T-helper 2 cell treated with Interferon-gamma antibody and Interleukin-4, amounts not matched to agents 5 μg/mL and 100 μg/mL, for 36 hours (primary cell): ENCODE measurements around the gene DCUN1D3.
"Not testable (repeated sequence)": the region's sequence is repeated elsewhere in the genome, so short reads cannot be mapped to it uniquely, and the experiment has no call there.

Experiments
- DNase-seq: peaks from one replicate; pipeline ENCODE4 v3.0.0; 2021; ENCODE audit warnings: low spot score
- H3K27ac Mint-ChIP-seq: one replicate; pipeline ENCODE4 v1.8.0; 2021; ENCODE audit warnings: mild to moderate bottlenecking, mixed read lengths
- H3K27me3 Mint-ChIP-seq: one replicate; pipeline ENCODE4 v1.8.0; 2021; ENCODE audit warnings: low read depth, mixed read lengths
- H3K36me3 Mint-ChIP-seq: one replicate; pipeline ENCODE4 v1.8.0; 2021; ENCODE audit warnings: low read depth, mixed read lengths
- H3K4me1 Mint-ChIP-seq: one replicate; pipeline ENCODE4 v1.8.0; 2021; ENCODE audit warnings: low read depth, mixed read lengths
- H3K4me3 Mint-ChIP-seq: one replicate; pipeline ENCODE4 v1.8.0; 2022; ENCODE audit warnings: mild to moderate bottlenecking, moderate library complexity, mixed read lengths
- H3K9me3 Mint-ChIP-seq: one replicate; pipeline ENCODE4 v1.8.0; 2021; ENCODE audit warnings: mixed read lengths

The DCUN1D3 gene

GRCh38 chr16:20805684-20806167, 94.4 kb downstream of the DCUN1D3 start:
- Mint-ChIP-seq H3K4me1 (peaks cover 25% of the 10 kb centered on the region), H3K4me3 (peak overlapping the region; percentile 99), H3K36me3 (peaks cover 17% of the 10 kb centered on the region), H3K27ac (peak overlapping the region; percentile 95)
- H3K27me3 Mint-ChIP-seq, H3K9me3 Mint-ChIP-seq, DNase-seq: not testable (repeated sequence)
